Effector memory CD4-positive, alpha-beta T cell (primary cell): ENCODE results near the gene FUT3.

Experiments
- DNase-seq, 3 donors: peaks; one replicate each; pipeline ENCODE4 v3.0.0-alpha.2; 2020
- H3K27ac ChIP-seq: 2 replicates; pipeline ENCODE4 v1.7.0; 2013; ENCODE audit warnings: mild to moderate bottlenecking, low read length, moderate library complexity; ENCODE audit not compliant: insufficient read depth, poor library complexity, severe bottlenecking
- H3K27me3 ChIP-seq: replicated peaks from 2 replicates; pipeline ENCODE4 v1.7.0; 2013; ENCODE audit warnings: mild to moderate bottlenecking, low read length; ENCODE audit not compliant: insufficient read depth, control insufficient read depth, poor library complexity, severe bottlenecking
- H3K36me3 ChIP-seq: 2 replicates; pipeline ENCODE4 v1.7.0; 2013; ENCODE audit warnings: mild to moderate bottlenecking, low read length, moderate library complexity; ENCODE audit not compliant: control insufficient read depth, insufficient read depth
- H3K4me1 ChIP-seq: 2 replicates; pipeline ENCODE4 v1.7.0; 2013; ENCODE audit warnings: low read length, mild to moderate bottlenecking; ENCODE audit not compliant: control insufficient read depth, insufficient read depth, poor library complexity, severe bottlenecking
- H3K4me3 ChIP-seq: 2 replicates; pipeline ENCODE4 v1.7.0; 2013; ENCODE audit warnings: low read length, low read depth, mild to moderate bottlenecking; ENCODE audit not compliant: insufficient read depth, poor library complexity, severe bottlenecking
- H3K9me3 ChIP-seq: 2 replicates; pipeline ENCODE4 v1.7.0; 2013; ENCODE audit warnings: mild to moderate bottlenecking, low read length, moderate library complexity; ENCODE audit not compliant: control insufficient read depth
- total RNA-seq, 3 donors: gene quantifications; one replicate each; lab custom pipeline; 2026; lab: John Stamatoyannopoulos, UW

The FUT3 gene
- 0 to 0.39 (median 0.09) reads per million in 3 donors for total RNA-seq

DNA sequence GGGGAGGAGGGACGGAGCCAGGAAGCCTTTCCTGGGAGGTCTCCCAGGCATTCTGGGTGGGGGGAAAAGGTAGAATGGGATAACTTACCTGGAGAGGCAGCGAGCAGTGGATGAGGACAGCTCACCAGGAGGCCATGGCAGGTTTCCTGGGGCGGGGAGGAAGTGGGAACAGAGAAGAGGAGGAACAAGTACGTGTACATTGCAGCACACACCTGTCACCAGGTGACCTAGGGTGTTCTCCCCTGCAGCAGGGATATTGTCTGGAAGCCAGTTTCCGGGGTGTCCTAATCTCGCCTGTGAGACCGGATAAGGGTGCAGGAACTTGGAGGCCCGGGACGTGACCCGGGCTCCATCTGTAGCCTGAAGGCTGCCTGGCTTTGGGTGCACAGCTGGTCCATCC lies at the start of gene FUT3:
TSS of gene FUT3 (minus strand) at position 148 of the 400 bp plus-strand sequence.
- Histone ChIP-seq H3K9me3 (no peaks in the 10 kb centered on the region), H3K27ac (no peak within 1 kb of the TSS), H3K4me1 (no peaks in the 10 kb centered on the region), H3K36me3 (no peaks in the 10 kb centered on the region), H3K27me3 (no peaks in the 10 kb centered on the region), H3K4me3 (no peak within 1 kb of the TSS)
- DNase-seq: no peak

- no peaks in the 10 kb centered on the region for H3K9me3 ChIP-seq
- H3K27ac ChIP-seq: no peak overlapping the region
- H3K4me3 ChIP-seq: no peak overlapping the region
- H3K27me3 ChIP-seq: no peaks in the 10 kb centered on the region
- H3K4me1 ChIP-seq: peaks cover 13% of the 10 kb centered on the region
- peaks cover 7% of the 10 kb centered on the region for H3K36me3 ChIP-seq
- no peak for DNase-seq
These were observed 49.7 kb upstream of the FUT3 start for GRCh38 chr19:5900976-5901375.

DNA sequence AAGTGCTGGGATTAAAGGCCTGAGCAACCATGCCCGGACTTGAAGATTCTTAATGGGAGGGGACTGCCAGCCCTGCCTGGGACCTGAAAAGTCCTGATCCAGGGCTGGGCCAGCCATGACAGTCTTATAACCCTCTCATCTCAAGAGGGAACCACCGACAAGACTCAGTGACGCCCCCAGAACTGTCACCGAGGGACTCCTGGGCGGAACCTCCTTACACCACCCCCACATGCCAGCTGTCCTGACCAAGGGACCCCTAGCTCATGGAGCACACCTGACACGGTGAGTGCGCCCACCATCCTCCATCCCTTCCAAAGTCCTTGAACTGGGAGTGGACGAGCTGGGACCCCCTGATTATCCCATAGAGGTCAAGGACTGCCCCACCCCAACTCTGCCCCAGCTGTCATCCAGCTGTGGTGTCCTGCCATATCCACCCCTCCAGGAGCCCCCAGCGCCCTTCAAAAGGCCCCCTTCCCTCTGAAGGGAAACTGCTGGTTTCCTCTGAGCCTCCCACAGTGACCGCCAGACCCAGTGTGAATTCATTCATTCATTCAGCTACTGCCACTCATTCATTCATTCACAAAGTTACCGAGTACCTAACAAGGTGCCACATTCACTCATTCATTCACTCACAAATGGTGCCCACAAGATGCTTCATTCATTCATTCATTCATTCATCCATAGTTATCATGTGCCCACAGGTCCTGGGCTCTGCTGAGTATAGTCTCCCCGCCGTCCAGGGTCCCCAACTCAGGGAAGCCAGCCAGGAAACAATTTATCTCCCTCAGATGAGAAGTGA lies 48.7 kb upstream of the FUT3 start:
- Histone ChIP-seq H3K9me3 (no peaks in the 10 kb centered on the region), H3K27ac (no peak overlapping the region), H3K27me3 (no peaks in the 10 kb centered on the region), H3K36me3 (peaks cover 17% of the 10 kb centered on the region), H3K4me3 (no peak overlapping the region), H3K4me1 (peaks cover 8% of the 10 kb centered on the region)
- no peak for DNase-seq

- Histone ChIP-seq H3K27me3 (no peaks in the 10 kb centered on the region), H3K9me3 (no peaks in the 10 kb centered on the region), H3K36me3 (peaks cover 23% of the 10 kb centered on the region), H3K27ac (no peak overlapping the region), H3K4me3 (no peak overlapping the region), H3K4me1 (peaks cover under 1% of the 10 kb centered on the region)
- no peak for DNase-seq
These were observed 46.1 kb upstream of the FUT3 start for GRCh38 chr19:5897189-5897969.

GRCh38 chr19:5896365-5897076 lies 45.3 kb upstream of the FUT3 start:
- no peak overlapping the region for H3K27ac ChIP-seq
- peaks cover 23% of the 10 kb centered on the region for H3K36me3 ChIP-seq
- no peak for DNase-seq
- H3K4me3 ChIP-seq: no peak overlapping the region
- no peaks in the 10 kb centered on the region for H3K4me1 ChIP-seq
- no peaks in the 10 kb centered on the region for H3K27me3 ChIP-seq
- no peaks in the 10 kb centered on the region for H3K9me3 ChIP-seq

- Histone ChIP-seq H3K4me1 (no peaks in the 10 kb centered on the region), H3K4me3 (no peak overlapping the region), H3K27me3 (no peaks in the 10 kb centered on the region)
These were observed 44.6 kb upstream of the FUT3 start for GRCh38 chr19:5895890-5896289.

DNA sequence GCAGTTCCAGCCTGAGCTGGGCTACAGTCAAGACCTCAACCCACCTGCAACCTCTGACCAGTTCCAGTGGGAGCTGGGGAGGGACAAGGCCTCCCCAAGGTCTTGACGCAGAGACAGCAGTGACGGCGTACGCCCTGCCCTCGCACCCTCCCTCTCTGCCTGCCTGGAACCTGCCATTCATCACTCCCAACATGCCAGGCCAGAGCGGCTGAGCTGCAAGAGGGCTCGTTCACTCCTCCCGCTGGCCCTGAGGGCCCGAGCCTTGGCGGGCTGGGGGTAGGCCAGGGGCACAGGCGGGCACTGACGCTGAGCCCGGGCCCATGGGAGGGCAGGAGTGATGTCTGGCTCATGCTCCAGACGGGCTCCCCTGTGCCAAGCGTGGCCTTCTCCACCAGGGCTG lies 44.2 kb upstream of the FUT3 start:
- H3K4me1 ChIP-seq: no peaks in the 10 kb centered on the region
- H3K36me3 ChIP-seq: peaks cover 23% of the 10 kb centered on the region
- no peaks in the 10 kb centered on the region for H3K9me3 ChIP-seq
- no peak overlapping the region for H3K4me3 ChIP-seq
- DNase-seq: no peak
- H3K27me3 ChIP-seq: no peaks in the 10 kb centered on the region
- no peak overlapping the region for H3K27ac ChIP-seq

More at GRCh38 chr19:5895890-5896289, 44.6 kb upstream of the FUT3 start:
- DNase-seq: no peak
- H3K27ac ChIP-seq: no peak overlapping the region
- H3K36me3 ChIP-seq: peaks cover 23% of the 10 kb centered on the region
- H3K9me3 ChIP-seq: no peaks in the 10 kb centered on the region

DNA sequence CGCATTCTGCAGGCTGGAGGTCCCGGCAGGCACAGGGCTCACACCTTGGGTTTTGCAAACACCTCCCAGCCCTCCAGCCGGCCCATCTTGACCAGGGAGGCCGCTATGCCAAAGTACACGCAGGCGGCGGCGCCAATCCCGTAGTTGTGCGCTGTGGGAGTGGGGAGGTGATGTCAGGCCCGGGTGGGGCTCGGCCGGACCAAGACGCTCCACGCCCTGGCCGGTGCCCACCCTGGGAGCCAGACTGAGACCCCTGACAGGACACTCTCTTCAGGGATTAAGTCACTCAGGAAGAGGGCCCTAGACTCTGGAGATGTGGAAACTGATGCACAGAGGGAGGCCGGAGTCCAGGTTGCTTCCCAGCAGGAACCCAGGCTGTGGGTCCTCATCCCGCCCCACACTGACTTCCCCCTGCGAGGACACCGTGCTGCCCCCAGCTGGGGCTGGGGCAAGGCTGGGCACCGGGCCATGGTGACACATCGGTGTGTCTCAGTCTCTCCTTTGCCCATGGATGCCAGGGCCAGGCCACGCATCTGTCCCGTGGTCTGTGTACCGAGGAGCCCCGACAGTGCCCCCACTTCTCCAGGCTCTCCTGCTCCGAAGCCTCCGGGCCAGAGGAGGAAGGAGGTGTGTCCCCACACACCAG lies 43.6 kb upstream of the FUT3 start:
- no peak overlapping the region for H3K27ac ChIP-seq
- H3K27me3 ChIP-seq: no peaks in the 10 kb centered on the region
- H3K9me3 ChIP-seq: no peaks in the 10 kb centered on the region
- H3K36me3 ChIP-seq: peaks cover 23% of the 10 kb centered on the region
- no peak overlapping the region for H3K4me3 ChIP-seq
- no peak for DNase-seq
- no peaks in the 10 kb centered on the region for H3K4me1 ChIP-seq

DNA sequence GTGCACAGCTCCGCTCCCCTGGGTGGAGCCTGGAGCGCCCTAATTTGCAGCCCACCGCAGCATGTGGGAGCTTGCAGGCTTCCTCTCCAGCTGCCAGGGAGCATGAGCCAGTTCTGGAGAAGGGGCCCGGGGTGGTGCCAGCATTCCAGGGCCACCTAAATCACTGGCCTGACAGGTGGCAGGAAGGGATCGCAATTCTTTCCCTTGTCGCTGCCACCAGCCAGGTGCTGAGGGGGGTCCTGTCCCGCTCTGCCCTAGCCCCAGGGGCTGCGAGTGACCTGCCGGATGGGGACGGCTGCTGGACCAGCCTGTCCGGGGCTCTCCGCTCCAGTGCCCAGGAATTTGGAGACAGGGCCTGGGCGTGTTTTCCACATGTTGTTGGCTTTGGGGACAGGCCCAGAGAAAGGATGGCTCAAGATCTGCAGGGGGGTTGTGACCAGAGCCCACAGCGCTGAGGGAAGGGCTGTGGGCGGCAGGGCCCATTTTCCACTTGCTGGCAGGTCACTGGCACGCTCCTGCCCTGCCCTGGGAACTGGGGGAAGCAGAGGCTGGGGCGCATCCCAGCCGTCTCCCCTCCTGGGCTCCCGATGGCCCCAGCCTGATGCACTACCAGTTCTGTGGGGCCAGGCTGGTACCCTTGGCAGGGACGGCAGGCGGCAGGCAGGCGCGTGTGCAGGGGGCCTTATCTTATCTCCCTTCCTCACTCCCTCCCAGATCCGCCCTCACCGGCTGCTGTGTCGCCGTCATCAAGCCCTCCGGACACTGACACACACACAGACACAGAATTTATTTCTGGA lies 42.9 kb upstream of the FUT3 start:
- peaks cover 23% of the 10 kb centered on the region for H3K36me3 ChIP-seq
- no peak overlapping the region for H3K4me3 ChIP-seq
- H3K4me1 ChIP-seq: no peaks in the 10 kb centered on the region
- no peaks in the 10 kb centered on the region for H3K27me3 ChIP-seq
- H3K9me3 ChIP-seq: no peaks in the 10 kb centered on the region
- no peak overlapping the region for H3K27ac ChIP-seq
- DNase-seq: no peak
